Keratinocyte (primary cell): ENCODE data around the gene SYNE1. TPM values are rescaled to one million over a fixed set of nuclear protein-coding genes. Genes with fewer than 3 reads are reported as not detected.
A peak's percentile ranks its signal among the peaks of the same experiment; 100 is the strongest.

Experiments used
- DNase-seq: peaks from one replicate; pipeline ENCODE4 v3.0.0-alpha.2; 2011; ENCODE audit warnings: low read depth, missing footprints, low spot score
- FAIRE-seq: peaks from 2 replicates; lab custom pipeline; 2011; peaks lifted over from hg19 to GRCh38; lab: Jason Lieb, UNC
- H2AFZ ChIP-seq: 2 replicates; pipeline ENCODE4 v1.6.0; 2012; ENCODE audit warnings: low read length, control low read depth, inconsistent platforms; ENCODE audit not compliant: control insufficient read depth
- H3K27ac ChIP-seq: 2 replicates; pipeline ENCODE4 v1.5.1; 2011; ENCODE audit warnings: low read length; ENCODE audit not compliant: control insufficient read depth, insufficient read depth
- H3K27me3 ChIP-seq: 3 replicates; pipeline ENCODE4 v1.6.0; 2011; ENCODE audit warnings: low read length; ENCODE audit not compliant: control insufficient read depth, insufficient read depth; ENCODE audit errors: extremely low read depth
- H3K36me3 ChIP-seq, 2 experiments: 2 replicates in 1 of 2; 3 replicates in 1 of 2; pipeline ENCODE4 v1.5.1; 2011; ENCODE audit warnings: low read length in 2 of 2, mild to moderate bottlenecking in 1 of 2; ENCODE audit not compliant: control insufficient read depth in 2 of 2, insufficient read depth in 2 of 2; ENCODE audit errors: extremely low read depth in 1 of 2
- H3K4me1 ChIP-seq: 3 replicates; pipeline ENCODE4 v1.5.1; 2011; ENCODE audit warnings: low read length; ENCODE audit not compliant: control insufficient read depth, insufficient read depth; ENCODE audit errors: extremely low read depth
- H3K4me2 ChIP-seq: 3 replicates; pipeline ENCODE4 v1.6.0; 2011; ENCODE audit warnings: low read depth, low read length; ENCODE audit not compliant: control insufficient read depth, insufficient read depth; ENCODE audit errors: extremely low read depth
- H3K4me3 ChIP-seq, 3 experiments: fragments of 200-600 bp in 1 of 3; sonication (generic) in 1 of 3; 2 replicates in 2 of 3; 3 replicates in 1 of 3; pipeline ENCODE4 v1.5.1; 2011 to 2016; ENCODE audit warnings: low read length in 3 of 3, mild to moderate bottlenecking in 3 of 3, control low read depth in 2 of 3, inconsistent platforms in 1 of 3, low read depth in 1 of 3, mixed read lengths in 1 of 3, mixed run types in 1 of 3, moderate library complexity in 1 of 3; ENCODE audit not compliant: control insufficient read depth in 2 of 3, insufficient read depth in 2 of 3; ENCODE audit errors: extremely low read depth in 1 of 3
- H3K79me2 ChIP-seq: 2 replicates; pipeline ENCODE4 v1.6.0; 2012; ENCODE audit warnings: low read length; ENCODE audit not compliant: control insufficient read depth, insufficient read depth
- H3K9ac ChIP-seq: 3 replicates; pipeline ENCODE4 v1.6.0; 2011; ENCODE audit warnings: low read length; ENCODE audit not compliant: control insufficient read depth, insufficient read depth; ENCODE audit errors: extremely low read depth
- H3K9me1 ChIP-seq: 3 replicates; pipeline ENCODE4 v1.6.0; 2011; ENCODE audit warnings: low read length; ENCODE audit not compliant: control insufficient read depth, insufficient read depth; ENCODE audit errors: extremely low read depth
- H3K9me3 ChIP-seq: 2 replicates; pipeline ENCODE4 v1.5.1; 2012; ENCODE audit warnings: low read depth, low read length; ENCODE audit not compliant: control insufficient read depth
- H4K20me1 ChIP-seq: 3 replicates; pipeline ENCODE4 v1.6.0; 2011; ENCODE audit warnings: low read length; ENCODE audit not compliant: control insufficient read depth, insufficient read depth; ENCODE audit errors: extremely low read depth
- CTCF ChIP-seq, 3 experiments: IDR thresholded peaks in 1 of 3; conservative IDR thresholded peaks in 1 of 3; optimal IDR thresholded peaks in 1 of 3; 2 replicates in 2 of 3; 3 replicates in 1 of 3; pipeline versions ENCODE3 to v1.5.1; 2011; ENCODE audit warnings: low read length in 3 of 3, mild to moderate bottlenecking in 3 of 3, moderate library complexity in 2 of 3, control low read depth in 1 of 3, inconsistent platforms in 1 of 3; ENCODE audit not compliant: insufficient read depth in 2 of 3; ENCODE audit errors: extremely low read depth in 1 of 3
- EZH2 ChIP-seq: IDR thresholded peaks from one replicate; pipeline ENCODE4 v1.6.1; 2012; ENCODE audit warnings: inconsistent platforms, mild to moderate bottlenecking, low read length, moderate library complexity
- dilution Hi-C: fragments of 300-500 bp; cut with MboI; formaldehyde crosslinking; loops from one replicate; pipeline ENCODE4 v1.7.0; 2020; ENCODE audit warnings: low sequenced_read_pairs; ENCODE audit not compliant: extremely low pct_ligation_motif_present
- polyA plus RNA-seq, 5 experiments: library from polyadenylated mRNA; depleted of rRNA in 3 of 5; stranded (reverse) in 3 of 5; stranded (forward) in 1 of 5; unstranded in 1 of 5; fragments of >200 nt; gene quantifications; 1 replicate in 1 of 5; 2 replicates in 3 of 5; 3 replicates in 1 of 5; pipeline versions ENCODE4 v1.2.1 to v1.2.3, GENCODE V29; 2011 to 2012; ENCODE audit warnings: missing spikeins in 2 of 5, low read depth in 1 of 5, low replicate concordance in 1 of 5

Gene SYNE1
- polyA plus RNA-seq, 1 donor (not counting 4 experiments of a cell fraction or from before 2014, with no cell fraction given): 4.0 TPM

GRCh38 chr6:152338335-152339125, 298.6 kb downstream of the SYNE1 start:
- peak; percentile 86 to 95 (median 91) for TF ChIP-seq CTCF (optimal IDR thresholded peaks at IDR 0.05 in 1 of 3, IDR thresholded peaks at IDR 0.05 in 1 of 3, conservative IDR thresholded peaks at IDR 0.05 in 1 of 3; ENCODE audit: extremely low read depth in 1 of 3, insufficient read depth in 2 of 3, low read length in 3 of 3)
- TF ChIP-seq EZH2: no peak
- no peak for DNase-seq
- Histone ChIP-seq H3K9ac (no peak overlapping the region), H3K36me3 (no peaks in the 10 kb centered on the region), H2AFZ (no peak overlapping the region), H3K4me2 (no peak overlapping the region), H3K4me3 (no peak overlapping the region), H4K20me1 (no peaks in the 10 kb centered on the region), H3K27ac (no peak overlapping the region), H3K9me3 (no peaks in the 10 kb centered on the region), H3K27me3 (no peaks in the 10 kb centered on the region), H3K79me2 (no peaks in the 10 kb centered on the region), H3K4me1 (no peaks in the 10 kb centered on the region), H3K9me1 (no peaks in the 10 kb centered on the region)
- peak; percentile 73 for FAIRE-seq
- dilution Hi-C loops: no loop called here

GRCh38 chr6:152334555-152334954, 302.6 kb downstream of the SYNE1 start:
- FAIRE-seq: no peak
- Histone ChIP-seq H3K9me3 (no peaks in the 10 kb centered on the region), H3K9ac (no peak overlapping the region), H3K27me3 (no peaks in the 10 kb centered on the region), H3K36me3 (peaks cover 0 to 1% of the 10 kb centered on the region in 2 experiments), H3K27ac (no peak overlapping the region), H4K20me1 (no peaks in the 10 kb centered on the region), H3K9me1 (no peaks in the 10 kb centered on the region), H3K4me1 (no peaks in the 10 kb centered on the region), H2AFZ (no peak overlapping the region), H3K79me2 (no peaks in the 10 kb centered on the region), H3K4me2 (no peak overlapping the region), H3K4me3 (no peak overlapping the region)
- DNase-seq: no peak
- no peak for TF ChIP-seq CTCF (optimal IDR thresholded peaks at IDR 0.05 in 1 of 3, IDR thresholded peaks at IDR 0.05 in 1 of 3, conservative IDR thresholded peaks at IDR 0.05 in 1 of 3; ENCODE audit: extremely low read depth in 1 of 3, insufficient read depth in 2 of 3, low read length in 3 of 3)
- no peak for TF ChIP-seq EZH2
- dilution Hi-C loops: no loop called here
